OCI-LY7 (cell line): ENCODE measurements around the gene PCARE. TPM values are rescaled to one million over a fixed set of nuclear protein-coding genes. Genes with fewer than 3 reads are reported as not detected.

Experiments used
- BruUV-seq: library from RNA; stranded (reverse); fragments of 400-500 nt; replicated peaks from 2 replicates; lab custom pipeline; 2021; lab: Mats Ljungman, UMichigan
- CTCF ChIA-PET: fragments of 300-600 bp; sonication (Branson Sonifier 250); formaldehyde crosslinking; loops from one replicate; lab custom pipeline; 2022; ENCODE audit warnings: antibody characterized with exemption; ENCODE audit not compliant: unreplicated experiment; lab: Charles Lee
- POLR2A ChIA-PET: fragments of 300-600 bp; sonication (Branson Sonifier 250); formaldehyde crosslinking; loops from one replicate; lab custom pipeline; 2022; ENCODE audit warnings: antibody characterized with exemption; lab: Charles Lee
- DNase-seq: peaks from one replicate; pipeline ENCODE4 v3.0.0-alpha.2; 2015; ENCODE audit warnings: low spot score
- H2AFZ ChIP-seq: fragments of 200-600 bp; sonication (generic), shearing (Covaris generic); 2 replicates; pipeline ENCODE4 v1.6.1; 2014; ENCODE audit warnings: mild to moderate bottlenecking, antibody characterized with exemption, low read length, moderate library complexity
- H3K27ac ChIP-seq: fragments of 200-600 bp; sonication (generic); 2 replicates; pipeline ENCODE4 v1.5.1; 2014; ENCODE audit warnings: mixed run types, low read depth, mild to moderate bottlenecking, moderate library complexity, low read length, inconsistent platforms; ENCODE audit not compliant: poor library complexity, severe bottlenecking
- H3K36me3 ChIP-seq: fragments of 200-600 bp; sonication (generic); 2 replicates; pipeline ENCODE4 v1.6.1; 2014; ENCODE audit warnings: mild to moderate bottlenecking, antibody characterized with exemption, low read length, moderate library complexity, mixed read lengths; ENCODE audit not compliant: insufficient read depth
- H3K4me1 ChIP-seq: fragments of 200-600 bp; sonication (generic); 2 replicates; pipeline ENCODE4 v1.5.1; 2014; ENCODE audit warnings: mild to moderate bottlenecking, low read length; ENCODE audit not compliant: insufficient read depth, poor library complexity, severe bottlenecking
- H3K4me2 ChIP-seq: fragments of 200-600 bp; sonication (generic); 2 replicates; pipeline ENCODE4 v1.6.1; 2014; ENCODE audit warnings: mild to moderate bottlenecking, low read length
- H3K4me3 ChIP-seq: fragments of 200-600 bp; sonication (generic); 2 replicates; pipeline ENCODE4 v1.5.1; 2014; ENCODE audit warnings: mild to moderate bottlenecking, low read depth, low read length; ENCODE audit not compliant: poor library complexity, severe bottlenecking
- H3K79me2 ChIP-seq: fragments of 200-600 bp; sonication (generic); 2 replicates; pipeline ENCODE4 v1.6.1; 2016; ENCODE audit warnings: low read depth, mild to moderate bottlenecking, low read length, moderate library complexity, mixed read lengths; ENCODE audit not compliant: insufficient read depth
- H3K9me2 ChIP-seq: fragments of 200-600 bp; sonication (generic); 2 replicates; pipeline ENCODE4 v1.6.1; 2016; ENCODE audit warnings: mild to moderate bottlenecking, low read length, mixed read lengths; ENCODE audit not compliant: insufficient read depth
- H3K9me3 ChIP-seq: fragments of 200-600 bp; sonication (generic); 2 replicates; pipeline ENCODE4 v1.6.1; 2014; ENCODE audit warnings: mild to moderate bottlenecking, mixed run types, low read length, mixed read lengths
- H4K20me1 ChIP-seq: fragments of 200-600 bp; sonication (generic); 2 replicates; pipeline ENCODE4 v1.6.1; 2014; ENCODE audit warnings: mild to moderate bottlenecking, antibody characterized with exemption, low read length, moderate library complexity, mixed read lengths; ENCODE audit not compliant: insufficient read depth
- CTCF ChIP-seq: fragments of 200-600 bp; sonication (generic); conservative IDR thresholded peaks from 2 replicates; pipeline ENCODE4 v1.5.1; 2014; ENCODE audit warnings: mild to moderate bottlenecking, antibody characterized with exemption, low read length, moderate library complexity, mixed read lengths
- EZH2phosphoT487 ChIP-seq: fragments of 200-600 bp; sonication (generic); IDR thresholded peaks from 2 replicates; pipeline ENCODE4 v1.6.1; 2018; ENCODE audit warnings: low read depth, borderline replicate concordance, mild to moderate bottlenecking, mixed run types, antibody characterized with exemption, low read length, moderate library complexity, mixed read lengths
- intact Hi-C: fragments of 100-400 bp; cut with micrococcal nuclease; formaldehyde crosslinking; loops from one replicate; pipeline ENCODE4 v1.10.0; 2022; ENCODE audit not compliant: unreplicated experiment
- total RNA-seq, 2 experiments: library from RNA; depleted of rRNA in 1 of 2; stranded (reverse); fragments of >200 nt in 1 of 2; shearing (Covaris generic) in 1 of 2; gene quantifications; 2 replicates each; pipeline ENCODE4 v1.2.3, GENCODE V29; 2014 to 2022

The PCARE gene
- total RNA-seq, 2 experiments from 2014 or later, result not detected

GRCh38 chr2:29082804-29083495 is 8.6 kb upstream of the PCARE start:
- Histone ChIP-seq H3K27ac (no peak overlapping the region), H2AFZ (no peak overlapping the region), H3K4me1 (no peaks in the 10 kb centered on the region), H3K79me2 (no peaks in the 10 kb centered on the region), H3K36me3 (no peaks in the 10 kb centered on the region), H3K9me2 (no peaks in the 10 kb centered on the region), H3K4me3 (no peak overlapping the region), H3K4me2 (no peak overlapping the region), H3K9me3 (no peaks in the 10 kb centered on the region), H4K20me1 (no peaks in the 10 kb centered on the region)
- intact Hi-C loops, result no loop called here
- BruUV-seq, result no TSS peak
- ChIA-PET CTCF (interaction anchor here (0.7 kb wide), 1 partner anchor 10 kb away, joined by 3 read pairs; no protein-coding TSS in a partner anchor), POLR2A (interaction anchor here (0.7 to 1.0 kb wide), 3 partner anchors 12 to 50 kb away, joined by 3 read pairs; no protein-coding TSS in a partner anchor)
- TF ChIP-seq EZH2phosphoT487 (no peak), CTCF (no peak)
- DNase-seq, result no peak

GRCh38 chr2:29080886-29081743 is 6.8 kb upstream of the PCARE start:
- Histone ChIP-seq H3K79me2 (no peaks in the 10 kb centered on the region), H2AFZ (no peak overlapping the region), H3K36me3 (no peaks in the 10 kb centered on the region), H3K27ac (no peak overlapping the region), H3K4me2 (no peak overlapping the region), H3K9me2 (no peaks in the 10 kb centered on the region), H3K9me3 (no peaks in the 10 kb centered on the region), H3K4me1 (no peaks in the 10 kb centered on the region), H3K4me3 (no peak overlapping the region), H4K20me1 (no peaks in the 10 kb centered on the region)
- DNase-seq, result no peak
- BruUV-seq, result no TSS peak
- intact Hi-C loops, result no loop called here
- TF ChIP-seq CTCF (no peak), EZH2phosphoT487 (no peak)
- ChIA-PET CTCF (no interaction called here), POLR2A (interaction anchor here (0.6 kb wide), 1 partner anchor 15 kb away, joined by 3 read pairs; no protein-coding TSS in a partner anchor)
